Measurements from ENCODE around the gene MTFR1L. TPM values are rescaled to one million over a fixed set of nuclear protein-coding genes. Genes with fewer than 3 reads are reported as not detected.

The MTFR1L gene
- total RNA-seq, 1 experiment from 2014 or later, result 28.9 TPM

GRCh38 chr1:25774921-25775771 is 44.6 kb upstream of the MTFR1L start (continued):
- TF ChIP-seq USF1 (CRISPR knock-in tag; IDR thresholded peaks at IDR 0.05) (no peak), MXD4 (CRISPR knock-in tag; IDR thresholded peaks at IDR 0.05; ENCODE audit: borderline replicate concordance) (no peak), TCF7 (CRISPR knock-in tag; IDR thresholded peaks at IDR 0.05; ENCODE audit: low read depth) (no peak), HMGA2 (CRISPR knock-in tag; IDR thresholded peaks at IDR 0.05) (no peak), CTCF (IDR thresholded peaks at IDR 0.05) (no peak), SP1 (CRISPR knock-in tag; conservative IDR thresholded peaks at IDR 0.05) (no peak)

- H3K4me1 Mint-ChIP-seq, result peaks cover 69% of the 10 kb centered on the region
- no peak overlapping the region for H3K4me3 Mint-ChIP-seq
- no peaks in the 10 kb centered on the region for H3K36me3 Mint-ChIP-seq
- peaks cover 5% of the 10 kb centered on the region; the same call in 1 of the 2 replicates for H3K27me3 Mint-ChIP-seq (ENCODE audit: low read depth)
- H3K27ac Mint-ChIP-seq, result no peak overlapping the region
- DNase-seq (ENCODE audit: low spot score), result no peak
- no peak for ATAC-seq
- H3K9me3 Mint-ChIP-seq, result no peaks in the 10 kb centered on the region
- ChIA-PET POLR2A (no interaction called here), CTCF (interaction anchor here (0.7 to 3.0 kb wide), 5 partner anchors 19 to 275 kb away, joined by 3 to 22 read pairs (median 3); partner anchors contain the start of genes LDLRAP1 and SELENON)
- no peak for TF ChIP-seq ZNF263 (CRISPR knock-in tag; IDR thresholded peaks at IDR 0.05; ENCODE audit: low read depth)
- TF ChIP-seq HMGXB4 (CRISPR knock-in tag; IDR thresholded peaks at IDR 0.05), result no peak
- TF ChIP-seq ZNF281 (CRISPR knock-in tag; IDR thresholded peaks at IDR 0.05), result no peak
- TF ChIP-seq HMGA2 (CRISPR knock-in tag; IDR thresholded peaks at IDR 0.05), result no peak
- TF ChIP-seq KAT7 (CRISPR knock-in tag; IDR thresholded peaks at IDR 0.05; ENCODE audit: borderline replicate concordance), result no peak
- no peak for TF ChIP-seq AR (CRISPR knock-in tag; IDR thresholded peaks at IDR 0.05)
- no peak for TF ChIP-seq STAT6 (CRISPR knock-in tag; conservative IDR thresholded peaks at IDR 0.05; ENCODE audit: low read depth)
- TF ChIP-seq CTCF (IDR thresholded peaks at IDR 0.05), result no peak
- no peak for TF ChIP-seq ZSCAN18 (CRISPR knock-in tag; IDR thresholded peaks at IDR 0.05)
- TF ChIP-seq IRF1 (CRISPR knock-in tag; IDR thresholded peaks at IDR 0.05), result no peak
- TF ChIP-seq EMX1 (CRISPR knock-in tag; IDR thresholded peaks at IDR 0.05), result no peak
These were observed 40.4 kb upstream of the MTFR1L start for GRCh38 chr1:25779388-25779787.
